PC-3 (cell line): ENCODE results near the gene CHST3. TPM values are rescaled to one million over a fixed set of nuclear protein-coding genes. Genes with fewer than 3 reads are reported as not detected.

Experiments used
- ATAC-seq: fragments of 200-7000 bp; cut with Tn5 transposase; 2 replicates; pipeline ENCODE4 v1.9.1; 2020; ENCODE audit warnings: mild to moderate bottlenecking, moderate library complexity
- BruUV-seq: library from RNA; stranded (reverse); fragments of 400-500 nt; replicated peaks from 2 replicates; lab custom pipeline; 2021; lab: Mats Ljungman, UMichigan
- CTCF ChIA-PET: fragments of 300-600 bp; sonication (Branson Sonifier 250); formaldehyde crosslinking; loops from one replicate; lab custom pipeline; 2022; ENCODE audit warnings: antibody characterized with exemption; lab: Charles Lee
- POLR2A ChIA-PET: fragments of 300-600 bp; sonication (Branson Sonifier 250); formaldehyde crosslinking; loops from one replicate; lab custom pipeline; 2022; ENCODE audit warnings: antibody characterized with exemption; ENCODE audit not compliant: unreplicated experiment; lab: Charles Lee
- DNase-seq: peaks from one replicate; pipeline ENCODE4 v3.0.0-alpha.2; 2015
- H2AFZ ChIP-seq: fragments of 300-600 bp; sonication (generic); 2 replicates; pipeline ENCODE4 v1.6.0; 2016; ENCODE audit warnings: antibody characterized with exemption, low read length
- H3F3A ChIP-seq: fragments of 300-600 bp; sonication (generic); one replicate; pipeline ENCODE4 v1.6.0; 2017; ENCODE audit warnings: antibody characterized with exemption, low read length, control low read depth, mild to moderate bottlenecking; ENCODE audit not compliant: unreplicated experiment
- H3K27ac ChIP-seq: fragments of 300-600 bp; sonication (generic); 2 replicates; pipeline ENCODE4 v1.5.1; 2016; ENCODE audit warnings: mild to moderate bottlenecking, low read length
- H3K27me3 ChIP-seq: fragments of 300-600 bp; sonication (generic); 2 replicates; pipeline ENCODE4 v1.6.1; 2016; ENCODE audit warnings: low read length, mixed read lengths
- H3K36me3 ChIP-seq: fragments of 300-600 bp; sonication (generic); 2 replicates; pipeline ENCODE4 v1.6.1; 2016; ENCODE audit warnings: low read depth, mixed run types, low read length, mixed read lengths
- H3K4me1 ChIP-seq: fragments of 300-600 bp; sonication (generic); 2 replicates; pipeline ENCODE4 v1.5.1; 2016; ENCODE audit warnings: low read length; ENCODE audit not compliant: insufficient read depth
- H3K4me2 ChIP-seq: fragments of 300-600 bp; sonication (generic); 2 replicates; pipeline ENCODE4 v1.6.0; 2016; ENCODE audit warnings: low read length
- H3K4me3 ChIP-seq: fragments of 300-600 bp; sonication (generic); 2 replicates; pipeline ENCODE4 v1.5.1; 2016; ENCODE audit warnings: mild to moderate bottlenecking, low read length, mixed read lengths
- H3K79me2 ChIP-seq: fragments of 300-600 bp; sonication (generic); 2 replicates; pipeline ENCODE4 v1.6.1; 2017; ENCODE audit warnings: low read length, mixed read lengths
- H3K9ac ChIP-seq: fragments of 300-600 bp; sonication (generic); 2 replicates; pipeline ENCODE4 v1.6.0; 2016; ENCODE audit warnings: mild to moderate bottlenecking, low read length
- H3K9me2 ChIP-seq: fragments of 300-600 bp; sonication (generic); replicated peaks from 2 replicates; pipeline ENCODE4 v1.6.1; 2016; ENCODE audit warnings: mixed run types, low read length, mixed read lengths
- H3K9me3 ChIP-seq: fragments of 300-600 bp; sonication (generic); 2 replicates; pipeline ENCODE4 v1.6.1; 2016; ENCODE audit warnings: low read length, mixed read lengths
- H4K20me1 ChIP-seq: fragments of 300-600 bp; sonication (generic); 2 replicates; pipeline ENCODE4 v1.6.1; 2016; ENCODE audit warnings: low read length, mixed read lengths
- EZH2 ChIP-seq: fragments of 300-600 bp; sonication (generic); IDR thresholded peaks from one replicate; pipeline ENCODE4 v1.6.1; 2017; ENCODE audit warnings: antibody characterized with exemption, mild to moderate bottlenecking, low read length; ENCODE audit not compliant: unreplicated experiment
- EZH2phosphoT487 ChIP-seq: fragments of 300-600 bp; sonication (generic); IDR thresholded peaks from 2 replicates; pipeline ENCODE4 v1.6.1; 2018; ENCODE audit warnings: mild to moderate bottlenecking, antibody characterized with exemption, low read length, borderline replicate concordance
- intact Hi-C: fragments of 100-400 bp; cut with micrococcal nuclease; formaldehyde crosslinking; loops from 2 replicates; pipeline ENCODE4 v1.9.0; 2023
- total RNA-seq: library from RNA; depleted of rRNA; stranded (reverse); fragments of >200 nt; gene quantifications from 2 replicates; pipeline ENCODE4 v1.2.3, GENCODE V29; 2014
- TF ChIP-seq, protein P1 (sequence below): fragments of 300-600 bp; sonication (generic); conservative IDR thresholded peaks from 2 replicates; pipeline ENCODE4 v1.5.1; 2017; ENCODE audit warnings: antibody characterized with exemption, low read depth, mild to moderate bottlenecking, low read length

Gene CHST3
- total RNA-seq, 1 experiment from 2014 or later = 12.7 TPM

DNA sequence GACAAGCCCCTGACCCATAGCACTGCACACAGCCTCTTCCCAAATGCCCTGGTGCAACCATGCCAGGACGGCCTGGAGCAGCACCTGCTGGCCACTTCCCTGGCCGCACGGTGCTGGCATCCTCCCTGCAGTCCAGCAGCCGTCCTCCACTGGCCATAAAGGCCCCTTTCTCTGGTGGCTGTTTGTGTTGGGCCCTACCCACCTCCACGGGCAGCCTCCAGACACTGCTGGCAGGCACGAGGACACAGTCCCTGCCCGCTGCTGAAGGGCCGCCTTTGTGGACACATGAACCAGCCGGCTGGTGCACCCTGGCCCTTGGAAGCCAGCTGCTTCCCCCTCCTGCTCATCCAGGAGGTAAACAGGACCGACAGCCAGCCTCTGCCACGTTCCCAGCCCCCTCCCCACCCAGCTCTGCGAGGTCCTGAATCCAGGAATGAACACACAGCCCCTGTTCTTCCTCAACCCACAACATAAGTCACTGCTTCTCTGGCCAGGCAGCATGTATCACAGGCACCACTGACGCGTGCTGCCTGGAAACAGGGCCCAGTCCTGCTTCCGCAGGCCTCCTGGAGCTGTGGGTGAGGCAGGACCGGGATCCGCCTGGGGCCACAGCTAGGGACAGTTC is 80.3 kb downstream of the CHST3 start:
- no peaks in the 10 kb centered on the region for H3K27me3 ChIP-seq
- no peak overlapping the region for H3K27ac ChIP-seq
- DNase-seq (no peak), ATAC-seq (peak; percentile 56)
- no peak overlapping the region for H3K9ac ChIP-seq
- H2AFZ ChIP-seq = no peak overlapping the region
- H3K4me2 ChIP-seq = no peak overlapping the region
- H3K9me3 ChIP-seq = no peaks in the 10 kb centered on the region
- CTCF ChIA-PET = interaction anchor here (1.6 kb wide), 1 partner anchor 88 kb away, joined by 13 read pairs; no protein-coding TSS in a partner anchor
- H3K4me1 ChIP-seq = no peaks in the 10 kb centered on the region; the same call in 1 of the 2 replicates
- intact Hi-C loops = loop anchor here (5.0 kb wide), 1 partner anchor 127 kb away; no protein-coding TSS in a partner anchor
- H3K4me3 ChIP-seq = no peak overlapping the region
- H3K79me2 ChIP-seq = no peaks in the 10 kb centered on the region
- H3F3A ChIP-seq = no peaks in the 10 kb centered on the region
- no peak for TF ChIP-seq EZH2phosphoT487
- no peak for TF ChIP-seq EZH2
- TF ChIP-seq, protein P1, sequence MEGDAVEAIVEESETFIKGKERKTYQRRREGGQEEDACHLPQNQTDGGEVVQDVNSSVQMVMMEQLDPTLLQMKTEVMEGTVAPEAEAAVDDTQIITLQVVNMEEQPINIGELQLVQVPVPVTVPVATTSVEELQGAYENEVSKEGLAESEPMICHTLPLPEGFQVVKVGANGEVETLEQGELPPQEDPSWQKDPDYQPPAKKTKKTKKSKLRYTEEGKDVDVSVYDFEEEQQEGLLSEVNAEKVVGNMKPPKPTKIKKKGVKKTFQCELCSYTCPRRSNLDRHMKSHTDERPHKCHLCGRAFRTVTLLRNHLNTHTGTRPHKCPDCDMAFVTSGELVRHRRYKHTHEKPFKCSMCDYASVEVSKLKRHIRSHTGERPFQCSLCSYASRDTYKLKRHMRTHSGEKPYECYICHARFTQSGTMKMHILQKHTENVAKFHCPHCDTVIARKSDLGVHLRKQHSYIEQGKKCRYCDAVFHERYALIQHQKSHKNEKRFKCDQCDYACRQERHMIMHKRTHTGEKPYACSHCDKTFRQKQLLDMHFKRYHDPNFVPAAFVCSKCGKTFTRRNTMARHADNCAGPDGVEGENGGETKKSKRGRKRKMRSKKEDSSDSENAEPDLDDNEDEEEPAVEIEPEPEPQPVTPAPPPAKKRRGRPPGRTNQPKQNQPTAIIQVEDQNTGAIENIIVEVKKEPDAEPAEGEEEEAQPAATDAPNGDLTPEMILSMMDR = 0 out of 2 replicates have a peak, but pooled peaks have one; percentile 28
- no peaks in the 10 kb centered on the region for H4K20me1 ChIP-seq
- no TSS peak for BruUV-seq
- H3K9me2 ChIP-seq = no peaks in the 10 kb centered on the region
- H3K36me3 ChIP-seq = no peaks in the 10 kb centered on the region; the same call in 1 of the 2 replicates
- POLR2A ChIA-PET = no interaction called here

DNA sequence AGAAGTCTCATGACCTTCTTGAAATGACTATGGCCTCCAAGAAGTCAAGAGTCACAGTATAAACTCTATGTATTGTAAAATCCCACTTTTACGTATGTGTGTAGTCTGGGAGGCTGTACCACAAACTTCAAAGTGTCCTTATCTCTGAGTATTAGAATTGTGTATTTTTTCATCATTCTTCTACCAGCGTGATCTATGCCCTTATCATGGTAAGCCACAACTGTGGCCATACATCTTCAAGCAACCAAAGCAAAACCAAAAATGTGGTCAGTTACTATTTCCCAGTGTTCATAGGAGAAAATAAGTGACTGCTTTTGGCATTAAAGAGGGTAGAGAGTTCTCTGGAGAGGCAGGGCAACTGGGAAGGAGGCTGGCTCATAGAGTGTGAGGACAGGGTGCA is 81.4 kb downstream of the CHST3 start:
- TF ChIP-seq, protein P1 = no peak
- TF ChIP-seq EZH2 (no peak), EZH2phosphoT487 (no peak)
- no peaks in the 10 kb centered on the region for H3K27me3 ChIP-seq
- H3K36me3 ChIP-seq = no peaks in the 10 kb centered on the region; the same call in 1 of the 2 replicates
- no peak overlapping the region for H3K4me3 ChIP-seq
- ChIA-PET POLR2A (interaction anchor here (0.6 kb wide), 1 partner anchor 134 kb away, joined by 3 read pairs; no protein-coding TSS in a partner anchor), CTCF (no interaction called here)
- H3K27ac ChIP-seq = no peak overlapping the region
- no peak overlapping the region for H3K9ac ChIP-seq
- no peak for DNase-seq
- no peaks in the 10 kb centered on the region for H3K9me2 ChIP-seq
- H3K79me2 ChIP-seq = no peaks in the 10 kb centered on the region
- H3F3A ChIP-seq = no peaks in the 10 kb centered on the region
- intact Hi-C loops = loop anchor here (5.0 kb wide), 1 partner anchor 128 kb away; no protein-coding TSS in a partner anchor
- H2AFZ ChIP-seq = no peak overlapping the region
- no peaks in the 10 kb centered on the region for H3K9me3 ChIP-seq
- no peak overlapping the region for H3K4me2 ChIP-seq
- ATAC-seq = no peak
- no TSS peak for BruUV-seq
- H3K4me1 ChIP-seq = no peaks in the 10 kb centered on the region; the same call in 1 of the 2 replicates
- H4K20me1 ChIP-seq = no peaks in the 10 kb centered on the region
